H9 (cell line): ENCODE measurements around the gene HOXC11. TPM values are rescaled to one million over a fixed set of nuclear protein-coding genes. Genes with fewer than 3 reads are reported as not detected.

Experiments used
- DNase-seq: peaks from one replicate; pipeline ENCODE4 v3.0.0-alpha.2; 2017
- H2AFZ ChIP-seq: one replicate; pipeline ENCODE4 v1.6.1; 2013; ENCODE audit warnings: mild to moderate bottlenecking, low read length, control low read depth, moderate library complexity
- H2AK5ac ChIP-seq: 2 replicates; pipeline ENCODE4 v1.6.1; 2013; ENCODE audit warnings: low read length, control low read depth, mixed read lengths; ENCODE audit not compliant: insufficient read length
- H2BK120ac ChIP-seq: one replicate; pipeline ENCODE4 v1.6.1; 2013; ENCODE audit warnings: low read depth, mild to moderate bottlenecking, low read length, control low read depth, inconsistent platforms; ENCODE audit not compliant: poor library complexity, severe bottlenecking
- H2BK12ac ChIP-seq: 2 replicates; pipeline ENCODE4 v1.6.1; 2013; ENCODE audit warnings: low read length, control low read depth, mixed read lengths, low read depth; ENCODE audit not compliant: insufficient read length
- H2BK15ac ChIP-seq: 2 replicates; pipeline ENCODE4 v1.6.1; 2013; ENCODE audit warnings: low read depth, low read length, control low read depth
- H2BK20ac ChIP-seq: one replicate; pipeline ENCODE4 v1.6.1; 2013; ENCODE audit warnings: low read depth, mild to moderate bottlenecking, low read length, control low read depth, inconsistent platforms; ENCODE audit not compliant: poor library complexity, severe bottlenecking
- H2BK5ac ChIP-seq: 2 replicates; pipeline ENCODE4 v1.6.1; 2013; ENCODE audit warnings: low read length, control low read depth, mixed read lengths; ENCODE audit not compliant: insufficient read length
- H3K14ac ChIP-seq: 2 replicates; pipeline ENCODE4 v1.6.1; 2013; ENCODE audit warnings: low read length, control low read depth; ENCODE audit not compliant: insufficient read depth
- H3K18ac ChIP-seq: 2 replicates; pipeline ENCODE4 v1.6.1; 2013; ENCODE audit warnings: low read depth, mild to moderate bottlenecking, mixed read lengths, low read length, control low read depth; ENCODE audit not compliant: insufficient read length
- H3K23ac ChIP-seq: 2 replicates; pipeline ENCODE4 v1.6.1; 2013; ENCODE audit warnings: low read length, control low read depth, mixed read lengths, low read depth; ENCODE audit not compliant: insufficient read length
- H3K23me2 ChIP-seq: 2 replicates; pipeline ENCODE4 v1.6.1; 2013; ENCODE audit warnings: low read depth, mild to moderate bottlenecking, mixed read lengths, low read length, control low read depth; ENCODE audit not compliant: insufficient read length, poor library complexity, severe bottlenecking
- H3K27ac ChIP-seq: 2 replicates; pipeline ENCODE4 v1.5.1; 2013; ENCODE audit warnings: low read length, control low read depth, mixed read lengths, low read depth; ENCODE audit not compliant: insufficient read length
- H3K27me3 ChIP-seq: 2 replicates; pipeline ENCODE4 v1.6.1; 2013; ENCODE audit warnings: low read length, control low read depth, inconsistent platforms; ENCODE audit not compliant: insufficient read depth
- H3K4ac ChIP-seq: 2 replicates; pipeline ENCODE4 v1.6.1; 2013; ENCODE audit warnings: low read depth, mild to moderate bottlenecking, control low read depth, inconsistent platforms, low read length, moderate library complexity
- H3K4me1 ChIP-seq: 2 replicates; pipeline ENCODE4 v1.6.1; 2013; ENCODE audit warnings: low read length, control low read depth, inconsistent platforms; ENCODE audit not compliant: insufficient read depth
- H3K4me2 ChIP-seq: 2 replicates; pipeline ENCODE4 v1.6.1; 2013; ENCODE audit warnings: low read length, control low read depth, mixed read lengths; ENCODE audit not compliant: insufficient read length, insufficient read depth
- H3K56ac ChIP-seq: 2 replicates; pipeline ENCODE4 v1.6.1; 2013; ENCODE audit warnings: low read depth, mild to moderate bottlenecking, mixed read lengths, low read length, control low read depth; ENCODE audit not compliant: insufficient read length
- H3K79me1 ChIP-seq: 2 replicates; pipeline ENCODE4 v1.6.1; 2013; ENCODE audit warnings: low read depth, mild to moderate bottlenecking, moderate library complexity, low read length, control low read depth, inconsistent platforms; ENCODE audit not compliant: insufficient read depth, poor library complexity, severe bottlenecking
- H3K79me2 ChIP-seq: 2 replicates; pipeline ENCODE4 v1.6.1; 2013; ENCODE audit warnings: low read length, control low read depth, inconsistent platforms; ENCODE audit not compliant: insufficient read depth
- H3K9ac ChIP-seq: 2 replicates; pipeline ENCODE4 v1.6.1; 2013; ENCODE audit warnings: low read length, control low read depth, mixed read lengths; ENCODE audit not compliant: insufficient read length; ENCODE audit errors: extremely low read depth
- H3K9me3 ChIP-seq: one replicate; pipeline ENCODE4 v1.6.1; 2013; ENCODE audit warnings: low read depth, low read length, inconsistent platforms; ENCODE audit not compliant: control insufficient read depth
- H3T11ph ChIP-seq: one replicate; pipeline ENCODE4 v1.6.1; 2013; ENCODE audit warnings: mild to moderate bottlenecking, low read length, control low read depth, inconsistent platforms
- H4K20me1 ChIP-seq: one replicate; pipeline ENCODE4 v1.6.1; 2013; ENCODE audit not compliant: control insufficient read depth, insufficient read length, insufficient read depth
- H4K5ac ChIP-seq: 2 replicates; pipeline ENCODE4 v1.6.1; 2013; ENCODE audit warnings: low read depth, mild to moderate bottlenecking, mixed read lengths, low read length, control low read depth; ENCODE audit not compliant: insufficient read length
- H4K8ac ChIP-seq: replicated peaks from 2 replicates; pipeline ENCODE4 v1.6.1; 2013; ENCODE audit warnings: low read length, control low read depth, mixed read lengths, low read depth; ENCODE audit not compliant: insufficient read length
- H4K91ac ChIP-seq: 2 replicates; pipeline ENCODE4 v1.6.1; 2013; ENCODE audit warnings: low read depth, mild to moderate bottlenecking, moderate library complexity, mixed read lengths, low read length, control low read depth; ENCODE audit not compliant: insufficient read length
- H3K27ac Mint-ChIP-seq, 3 experiments: 2 replicates in 2 of 3; 3 replicates in 1 of 3; pipeline ENCODE4 v1.8.0; 2020 to 2021; ENCODE audit warnings: mixed read lengths in 3 of 3, mild to moderate bottlenecking in 1 of 3, moderate library complexity in 1 of 3
- H3K27me3 Mint-ChIP-seq: 2 replicates; pipeline ENCODE4 v1.8.0; 2021; ENCODE audit warnings: low read depth, mild to moderate bottlenecking, moderate library complexity, mixed read lengths
- H3K36me3 Mint-ChIP-seq, 3 experiments: 2 replicates in 2 of 3; 3 replicates in 1 of 3; pipeline ENCODE4 v1.8.0; 2020 to 2021; ENCODE audit warnings: low read depth in 3 of 3, mixed read lengths in 3 of 3; ENCODE audit not compliant: insufficient read depth in 1 of 3
- H3K4me1 Mint-ChIP-seq, 2 experiments: 2 replicates each; pipeline ENCODE4 v1.8.0; 2020; ENCODE audit warnings: mixed read lengths in 2 of 2
- H3K4me3 Mint-ChIP-seq, 2 experiments: 2 replicates in 1 of 2; 3 replicates in 1 of 2; pipeline ENCODE4 v1.8.0; 2020 to 2021; ENCODE audit warnings: mild to moderate bottlenecking in 2 of 2, mixed read lengths in 2 of 2, moderate library complexity in 1 of 2
- H3K9me3 Mint-ChIP-seq, 2 experiments: 2 replicates in 1 of 2; 3 replicates in 1 of 2; pipeline ENCODE4 v1.8.0; 2020; ENCODE audit warnings: mild to moderate bottlenecking in 2 of 2, mixed read lengths in 2 of 2, moderate library complexity in 1 of 2
- total RNA-seq: library from RNA; stranded (reverse); gene quantifications from 2 replicates; pipeline ENCODE4 v1.2.1, GENCODE V29; 2021
- TF ChIP-seq, protein P1 (sequence below): fragments of 200-600 bp; sonication (generic); conservative IDR thresholded peaks from 3 replicates; pipeline ENCODE4 v1.8.0; 2021; ENCODE audit warnings: antibody characterized with exemption, mild to moderate bottlenecking

Gene HOXC11
- total RNA-seq, 1 experiment from 2014 or later: not detected

DNA sequence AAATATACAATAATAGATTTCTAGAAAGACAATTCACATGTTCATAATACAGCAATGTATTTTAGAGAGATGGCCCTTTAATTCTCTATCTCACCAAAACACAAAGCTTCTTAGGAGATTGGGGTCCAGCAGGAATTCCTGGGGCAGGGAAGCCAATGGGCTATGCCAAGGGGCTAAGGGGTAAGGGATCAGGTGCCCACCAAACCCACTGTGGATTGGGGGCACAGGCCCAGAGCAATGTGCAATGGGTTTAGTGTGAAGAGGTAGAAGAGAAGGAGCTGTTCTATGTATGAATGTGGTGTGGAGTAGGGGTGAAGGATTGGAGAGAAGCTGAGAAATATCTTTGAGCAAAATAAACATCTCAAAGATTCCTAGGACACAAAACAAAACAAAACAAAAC, 31.7 kb upstream of the HOXC11 start:
- DNase-seq: no peak
- H3K27me3 Mint-ChIP-seq: peaks cover 98% of the 10 kb centered on the region

More for the DNA sequence above, 31.7 kb upstream of the HOXC11 start:
- Histone ChIP-seq H3K27ac (no peak overlapping the region), H2BK120ac (no peak overlapping the region), H3K23ac (no peak overlapping the region), H3K9me3 (no peaks in the 10 kb centered on the region), H4K5ac (no peak overlapping the region), H2BK20ac (no peak overlapping the region), H3K9ac (no peak overlapping the region), H3K14ac (no peak overlapping the region), H2BK15ac (no peak overlapping the region), H3K4ac (no peak overlapping the region), H4K91ac (no peak overlapping the region), H3K4me1 (no peaks in the 10 kb centered on the region), H2AK5ac (no peak overlapping the region), H2BK12ac (no peak overlapping the region), H3K56ac (no peak overlapping the region), H3K79me2 (no peaks in the 10 kb centered on the region), H3K4me2 (no peak overlapping the region), H2BK5ac (no peak overlapping the region), H3K79me1 (no peaks in the 10 kb centered on the region), H2AFZ (no peak overlapping the region), H3K18ac (no peak overlapping the region), H3K23me2 (no peaks in the 10 kb centered on the region), H3K27me3 (peaks cover 92% of the 10 kb centered on the region), H4K20me1 (no peaks in the 10 kb centered on the region), H4K8ac (no peak overlapping the region), H3T11ph (no peak overlapping the region)
- Mint-ChIP-seq H3K4me1 (peaks cover 0 to 16% of the 10 kb centered on the region in 2 experiments; a peak in 3 of 4 replicates), H3K9me3 (peaks cover under 1 to 4% of the 10 kb centered on the region in 2 experiments), H3K27ac (no peak overlapping the region), H3K4me3 (no peak overlapping the region), H3K36me3 (no peaks in the 10 kb centered on the region)
- TF ChIP-seq, protein P1, sequence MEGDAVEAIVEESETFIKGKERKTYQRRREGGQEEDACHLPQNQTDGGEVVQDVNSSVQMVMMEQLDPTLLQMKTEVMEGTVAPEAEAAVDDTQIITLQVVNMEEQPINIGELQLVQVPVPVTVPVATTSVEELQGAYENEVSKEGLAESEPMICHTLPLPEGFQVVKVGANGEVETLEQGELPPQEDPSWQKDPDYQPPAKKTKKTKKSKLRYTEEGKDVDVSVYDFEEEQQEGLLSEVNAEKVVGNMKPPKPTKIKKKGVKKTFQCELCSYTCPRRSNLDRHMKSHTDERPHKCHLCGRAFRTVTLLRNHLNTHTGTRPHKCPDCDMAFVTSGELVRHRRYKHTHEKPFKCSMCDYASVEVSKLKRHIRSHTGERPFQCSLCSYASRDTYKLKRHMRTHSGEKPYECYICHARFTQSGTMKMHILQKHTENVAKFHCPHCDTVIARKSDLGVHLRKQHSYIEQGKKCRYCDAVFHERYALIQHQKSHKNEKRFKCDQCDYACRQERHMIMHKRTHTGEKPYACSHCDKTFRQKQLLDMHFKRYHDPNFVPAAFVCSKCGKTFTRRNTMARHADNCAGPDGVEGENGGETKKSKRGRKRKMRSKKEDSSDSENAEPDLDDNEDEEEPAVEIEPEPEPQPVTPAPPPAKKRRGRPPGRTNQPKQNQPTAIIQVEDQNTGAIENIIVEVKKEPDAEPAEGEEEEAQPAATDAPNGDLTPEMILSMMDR: no peak
